HEK293T (cell line): Measurements from ENCODE around the gene NPBWR2.

Experiments
- ARNT ChIP-seq: fragments of 450-650 bp; IDR thresholded peaks from 2 replicates; pipeline ENCODE4 v1.6.1; 2017; ENCODE audit warnings: mild to moderate bottlenecking
- CTBP1 ChIP-seq: fragments of 450-650 bp; IDR thresholded peaks from 2 replicates; pipeline ENCODE4 v1.6.1; 2016; ENCODE audit warnings: borderline replicate concordance
- FOXK2 ChIP-seq: fragments of 450-650 bp; IDR thresholded peaks from 2 replicates; pipeline ENCODE4 v1.6.1; 2016; ENCODE audit warnings: mild to moderate bottlenecking
- FOXM1 ChIP-seq: fragments of 450-650 bp; IDR thresholded peaks from 2 replicates; pipeline ENCODE4 v1.6.1; 2017; ENCODE audit warnings: mild to moderate bottlenecking, borderline replicate concordance
- HDGF ChIP-seq: fragments of 450-650 bp; IDR thresholded peaks from 2 replicates; pipeline ENCODE4 v1.6.1; 2017; ENCODE audit warnings: antibody characterized with exemption, borderline replicate concordance
- NFRKB ChIP-seq: fragments of 450-650 bp; IDR thresholded peaks from 2 replicates; pipeline ENCODE4 v1.6.1; 2016; ENCODE audit warnings: mild to moderate bottlenecking, moderate library complexity
- SP1 ChIP-seq: fragments of 450-650 bp; IDR thresholded peaks from 2 replicates; pipeline ENCODE4 v1.6.1; 2017
- SUZ12 ChIP-seq: fragments of 450-650 bp; IDR thresholded peaks from 2 replicates; pipeline ENCODE4 v1.6.1; 2016; ENCODE audit warnings: mild to moderate bottlenecking
- TARDBP ChIP-seq: fragments of 450-650 bp; IDR thresholded peaks from 2 replicates; pipeline ENCODE4 v1.6.1; 2016

DNA sequence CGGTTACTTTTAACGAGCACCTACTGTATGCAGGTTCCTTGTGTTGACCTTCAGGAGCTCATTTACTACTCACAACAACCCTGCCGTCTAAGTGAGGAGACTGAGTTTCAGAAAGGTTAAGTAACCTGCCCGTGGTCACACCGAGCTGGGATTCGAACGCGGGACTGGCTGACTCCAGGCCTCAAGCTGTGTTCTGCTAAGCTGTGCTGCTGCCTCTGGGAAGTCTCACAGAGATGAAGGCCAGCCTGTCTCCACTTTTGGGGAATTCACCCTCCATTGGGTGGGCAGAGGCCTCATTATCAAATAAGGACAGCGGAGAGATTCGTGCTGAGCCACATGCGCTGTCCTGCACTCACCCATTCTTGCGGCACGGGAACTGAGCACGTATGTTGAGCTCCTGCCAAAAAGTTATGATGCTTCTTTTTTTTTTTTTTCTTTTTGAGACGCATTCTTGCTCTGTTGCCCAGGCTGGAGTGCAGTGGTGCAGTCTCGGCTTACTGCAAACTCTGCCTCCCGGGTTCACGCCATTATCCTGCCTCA, 31.0 kb upstream of the NPBWR2 start:
- no peak for TF ChIP-seq SP1
- no peak for TF ChIP-seq FOXK2
- TF ChIP-seq HDGF: no peak
- TF ChIP-seq SUZ12: no peak
- TF ChIP-seq FOXM1: no peak
- TF ChIP-seq NFRKB: no peak
- no peak for TF ChIP-seq CTBP1
- TF ChIP-seq ARNT: no peak
- no peak for TF ChIP-seq TARDBP
